Hair follicle dermal papilla cell (primary cell): ENCODE results near the gene HLTF. TPM values are rescaled to one million over a fixed set of nuclear protein-coding genes. Genes with fewer than 3 reads are reported as not detected.

Experiments used
- small RNA-seq: library from RNA; depleted of rRNA; stranded (forward); fragments of <200 nt; gene quantifications from one replicate; pipeline ENCODE3, GENCODE V24; 2012
- total RNA-seq: library from RNA; depleted of rRNA; stranded (reverse); fragments of >200 nt; gene quantifications from 2 replicates; pipeline ENCODE4 v1.2.3, GENCODE V29; 2012

HLTF gene, protein sequence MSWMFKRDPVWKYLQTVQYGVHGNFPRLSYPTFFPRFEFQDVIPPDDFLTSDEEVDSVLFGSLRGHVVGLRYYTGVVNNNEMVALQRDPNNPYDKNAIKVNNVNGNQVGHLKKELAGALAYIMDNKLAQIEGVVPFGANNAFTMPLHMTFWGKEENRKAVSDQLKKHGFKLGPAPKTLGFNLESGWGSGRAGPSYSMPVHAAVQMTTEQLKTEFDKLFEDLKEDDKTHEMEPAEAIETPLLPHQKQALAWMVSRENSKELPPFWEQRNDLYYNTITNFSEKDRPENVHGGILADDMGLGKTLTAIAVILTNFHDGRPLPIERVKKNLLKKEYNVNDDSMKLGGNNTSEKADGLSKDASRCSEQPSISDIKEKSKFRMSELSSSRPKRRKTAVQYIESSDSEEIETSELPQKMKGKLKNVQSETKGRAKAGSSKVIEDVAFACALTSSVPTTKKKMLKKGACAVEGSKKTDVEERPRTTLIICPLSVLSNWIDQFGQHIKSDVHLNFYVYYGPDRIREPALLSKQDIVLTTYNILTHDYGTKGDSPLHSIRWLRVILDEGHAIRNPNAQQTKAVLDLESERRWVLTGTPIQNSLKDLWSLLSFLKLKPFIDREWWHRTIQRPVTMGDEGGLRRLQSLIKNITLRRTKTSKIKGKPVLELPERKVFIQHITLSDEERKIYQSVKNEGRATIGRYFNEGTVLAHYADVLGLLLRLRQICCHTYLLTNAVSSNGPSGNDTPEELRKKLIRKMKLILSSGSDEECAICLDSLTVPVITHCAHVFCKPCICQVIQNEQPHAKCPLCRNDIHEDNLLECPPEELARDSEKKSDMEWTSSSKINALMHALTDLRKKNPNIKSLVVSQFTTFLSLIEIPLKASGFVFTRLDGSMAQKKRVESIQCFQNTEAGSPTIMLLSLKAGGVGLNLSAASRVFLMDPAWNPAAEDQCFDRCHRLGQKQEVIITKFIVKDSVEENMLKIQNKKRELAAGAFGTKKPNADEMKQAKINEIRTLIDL
- total RNA-seq: 33.9 and 39.1 TPM in 2 replicates

DNA sequence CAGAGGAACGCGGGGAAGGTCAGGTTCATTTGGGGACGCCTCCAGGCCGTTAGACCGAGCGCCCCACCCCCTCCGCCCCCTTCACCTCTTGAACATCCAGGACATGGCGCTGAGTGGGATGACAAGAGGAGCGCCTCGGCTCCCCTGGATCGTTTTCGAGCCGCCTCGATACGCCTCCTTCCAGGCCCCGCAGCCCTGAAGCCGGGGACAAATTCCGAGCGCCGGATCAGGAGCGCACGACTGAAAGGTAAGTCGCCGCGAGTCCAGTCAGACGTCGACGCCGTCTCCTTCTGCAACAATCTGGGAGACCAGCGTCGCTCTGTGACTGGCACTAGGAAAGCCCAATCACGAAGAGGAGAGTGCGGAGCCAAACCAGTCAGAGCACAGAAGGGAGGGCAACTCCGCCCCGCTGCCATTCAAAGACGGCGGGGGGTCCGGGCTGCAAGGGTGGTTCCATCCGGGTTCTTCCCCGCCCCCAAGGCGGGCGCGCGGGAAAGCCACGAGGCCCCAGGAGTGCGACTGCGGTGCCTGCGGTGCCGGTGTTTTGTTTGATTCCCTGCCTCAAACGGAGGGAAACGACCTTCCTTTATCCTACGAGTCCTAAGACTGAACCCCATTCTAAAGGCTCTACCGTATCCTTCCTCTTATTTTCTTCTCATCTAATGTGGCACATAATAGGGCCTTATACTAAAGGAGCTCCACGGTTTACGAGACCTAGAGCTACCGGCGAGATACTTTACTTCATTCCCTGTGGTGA lies at the start of gene HLTF:
TSS of gene HLTF (minus strand) at position 302 of the 757 bp plus-strand sequence. CDS start at position 105, 197 bp downstream.

DNA sequence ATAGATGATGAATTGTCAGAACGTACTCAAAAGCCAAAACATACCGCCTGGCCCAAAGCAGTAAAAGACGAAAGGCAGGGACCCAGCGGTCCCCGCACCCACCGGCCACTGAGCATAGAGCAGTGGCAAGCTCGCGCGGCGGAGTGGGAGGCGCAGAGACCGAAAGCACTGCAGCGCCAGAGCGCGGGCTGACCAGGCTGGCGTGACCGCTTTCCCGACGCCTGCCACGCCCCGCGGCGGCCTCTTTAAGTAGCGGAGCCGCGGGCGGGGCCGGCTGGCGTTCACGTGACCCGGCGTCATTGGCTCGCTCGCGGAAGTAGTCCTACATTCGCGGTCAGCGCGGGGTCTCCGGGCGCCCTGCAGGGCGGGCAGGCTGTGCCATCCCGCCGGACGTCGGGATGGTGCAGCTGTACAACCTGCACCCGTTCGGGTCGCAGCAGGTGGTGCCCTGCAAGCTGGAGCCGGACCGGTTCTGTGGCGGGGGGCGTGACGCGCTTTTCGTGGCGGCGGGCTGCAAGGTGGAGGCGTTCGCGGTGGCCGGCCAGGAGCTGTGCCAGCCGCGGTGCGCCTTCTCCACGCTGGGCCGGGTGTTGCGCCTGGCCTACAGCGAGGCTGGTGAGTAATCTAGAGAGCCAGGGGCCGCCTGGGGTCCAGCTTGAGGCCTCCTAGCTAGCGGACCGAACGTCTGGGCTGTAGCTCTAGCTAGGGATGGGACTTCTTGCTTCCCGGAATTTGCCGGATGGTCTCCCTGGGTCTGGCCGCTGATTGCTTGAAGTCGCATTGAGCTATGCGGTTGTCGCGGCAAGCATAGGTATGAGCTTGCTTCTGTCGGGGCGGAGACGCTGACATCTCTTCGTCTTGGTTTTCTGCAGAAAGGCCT lies 43.2 kb upstream of the HLTF start, which contains the start of gene HPS3:
TSS of gene HPS3 (plus strand) at position 313 of the 880 bp plus-strand sequence. CDS start at position 399, 86 bp downstream.

DNA sequence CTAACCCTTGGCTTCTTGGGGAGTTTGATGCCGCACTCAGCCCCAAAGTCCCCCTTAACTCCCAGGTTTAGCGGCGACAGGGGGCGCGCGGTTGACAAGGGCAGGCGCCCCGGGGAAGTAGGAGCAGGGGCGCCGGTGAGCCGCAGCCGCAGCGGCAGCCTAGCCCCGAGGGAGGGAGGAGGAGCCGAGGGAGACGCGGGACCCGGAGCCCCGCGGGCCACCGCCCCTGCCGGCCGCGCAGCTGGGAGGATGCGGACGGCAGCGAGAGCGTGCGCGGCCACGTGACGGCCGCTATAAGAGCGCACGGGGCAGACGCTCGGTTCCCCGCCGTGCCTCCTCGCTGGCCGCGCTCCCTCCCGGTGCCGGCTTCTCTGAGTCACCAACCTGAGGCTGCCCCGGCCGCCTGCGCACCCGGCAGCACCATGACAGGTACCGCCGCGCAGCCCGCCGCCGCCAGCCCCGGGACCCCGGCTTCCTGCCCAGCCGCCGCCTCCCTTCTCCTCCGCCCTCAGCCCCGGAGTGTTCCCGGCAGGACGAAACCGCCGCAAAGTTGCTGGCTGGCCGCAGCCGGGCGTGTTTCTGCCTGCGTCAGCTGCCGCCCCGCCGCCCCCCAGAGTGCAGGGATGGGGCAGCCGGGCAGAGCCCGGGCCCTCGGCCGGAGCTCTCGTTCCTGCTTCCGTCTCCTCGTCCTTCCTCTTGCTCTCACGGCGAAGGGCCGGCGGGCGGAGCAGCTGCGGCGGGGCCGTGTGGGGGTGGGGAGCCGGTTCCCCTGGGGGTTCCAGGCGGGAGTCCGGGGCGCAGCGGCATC lies 94.9 kb downstream of the HLTF start, which contains the start of gene GYG1:
TSS of gene GYG1 (plus strand) at position 322 of the 808 bp plus-strand sequence. CDS start at position 423, 101 bp downstream.

Small RNA genes lying within 50 kb of the gene (small RNA-seq; reads per million reads assigned to genes)
- not detected for gene RF00019

Other genes starting within 250 kb of the HLTF start
- gene CPA3, start 221.2 kb downstream of the HLTF start, total RNA-seq: 1.5 and 3.0 TPM in 2 replicates
- gene GYG1, start 95.0 kb downstream of the HLTF start, total RNA-seq: 32.5 and 34.2 TPM in 2 replicates
- gene HPS3, start 43.1 kb upstream of the HLTF start, total RNA-seq: 26.6 and 31.0 TPM in 2 replicates
- 0.61 and 4.1 TPM in 2 replicates for gene CP, start 135.3 kb upstream of the HLTF start, total RNA-seq
- 0.12 and 0.32 TPM in 2 replicates for gene TM4SF18, start 247.1 kb upstream of the HLTF start, total RNA-seq